GM18873 (cell line): ENCODE measurements around the gene LRFN3.
"Not testable (repeated sequence)": the region's sequence is repeated elsewhere in the genome, so short reads cannot be mapped to it uniquely, and the experiment has no call there.

Source experiments
- ATAC-seq: cut with Tn5 transposase; IDR thresholded peaks from one replicate; pipeline ENCODE4 v1.9.1; 2021; ENCODE audit warnings: mild to moderate bottlenecking, moderate library complexity, moderate number of reproducible peaks; ENCODE audit not compliant: unreplicated experiment, low FRiP score

The LRFN3 gene, protein sequence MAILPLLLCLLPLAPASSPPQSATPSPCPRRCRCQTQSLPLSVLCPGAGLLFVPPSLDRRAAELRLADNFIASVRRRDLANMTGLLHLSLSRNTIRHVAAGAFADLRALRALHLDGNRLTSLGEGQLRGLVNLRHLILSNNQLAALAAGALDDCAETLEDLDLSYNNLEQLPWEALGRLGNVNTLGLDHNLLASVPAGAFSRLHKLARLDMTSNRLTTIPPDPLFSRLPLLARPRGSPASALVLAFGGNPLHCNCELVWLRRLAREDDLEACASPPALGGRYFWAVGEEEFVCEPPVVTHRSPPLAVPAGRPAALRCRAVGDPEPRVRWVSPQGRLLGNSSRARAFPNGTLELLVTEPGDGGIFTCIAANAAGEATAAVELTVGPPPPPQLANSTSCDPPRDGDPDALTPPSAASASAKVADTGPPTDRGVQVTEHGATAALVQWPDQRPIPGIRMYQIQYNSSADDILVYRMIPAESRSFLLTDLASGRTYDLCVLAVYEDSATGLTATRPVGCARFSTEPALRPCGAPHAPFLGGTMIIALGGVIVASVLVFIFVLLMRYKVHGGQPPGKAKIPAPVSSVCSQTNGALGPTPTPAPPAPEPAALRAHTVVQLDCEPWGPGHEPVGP

DNA sequence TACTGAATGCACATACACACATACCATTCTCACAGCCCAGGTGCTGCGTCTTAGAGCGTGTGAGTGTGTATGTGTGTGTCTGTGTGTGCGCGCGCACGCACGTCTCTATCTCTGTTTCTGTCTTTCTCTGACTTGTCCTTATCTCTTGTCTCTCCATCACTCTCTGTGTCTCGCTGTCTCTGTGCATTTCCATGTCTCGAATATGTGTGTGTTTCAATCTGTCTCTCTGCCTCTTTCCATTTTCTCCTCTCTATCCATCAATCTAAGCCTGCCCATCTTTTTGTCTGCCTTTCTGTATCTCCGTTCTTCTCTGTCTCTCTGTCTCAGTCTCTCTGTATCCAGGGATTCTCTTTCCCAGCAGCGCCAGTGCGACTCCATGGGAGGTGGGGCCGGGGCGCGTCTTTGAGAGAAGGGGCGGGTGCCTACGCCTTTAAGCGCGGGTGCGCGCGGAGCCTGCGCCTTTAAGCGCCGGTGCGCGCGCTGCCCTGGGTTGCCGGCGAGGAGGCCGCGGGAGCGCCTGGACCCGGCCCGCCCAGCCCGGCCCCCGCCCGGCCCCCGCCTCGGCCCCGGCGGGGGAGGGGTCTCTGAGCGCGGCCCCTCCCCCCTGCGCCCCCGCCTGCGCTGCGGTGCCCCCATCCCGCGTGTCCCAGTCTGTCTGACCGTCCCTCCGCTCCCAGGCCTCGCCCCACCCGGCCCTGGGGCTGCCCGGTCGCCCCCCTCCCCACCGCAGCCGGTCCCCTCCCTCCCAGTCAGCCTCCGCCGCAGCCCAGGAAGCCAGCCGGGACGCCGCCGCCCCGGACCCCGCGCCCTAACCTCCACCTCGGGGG lies at the start of gene LRFN3:
Gene LRFN3 (plus strand): TSS at position 464 of the 827 bp plus-strand sequence. CDS start 3,052 bp downstream, outside the sequence.
- no peak for ATAC-seq

DNA sequence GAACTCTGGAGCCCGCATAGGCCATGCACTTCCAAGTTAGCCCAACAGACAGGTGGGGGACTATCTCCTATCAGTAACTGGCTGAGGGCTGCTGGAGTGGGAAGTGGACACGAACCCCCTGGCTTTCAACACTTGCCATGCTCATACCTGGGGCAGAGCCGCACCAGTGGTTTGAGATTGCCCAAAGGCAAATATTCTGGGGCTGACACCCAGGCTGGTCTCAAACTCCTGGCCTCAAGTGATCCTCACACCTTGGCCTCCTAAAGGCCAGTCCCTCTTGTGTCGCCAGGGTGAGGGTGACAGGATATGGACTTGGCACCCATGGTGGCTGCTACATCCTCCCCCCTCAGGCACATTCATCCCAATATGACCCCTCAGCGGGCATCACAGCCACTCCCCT lies 49.0 kb upstream of the LRFN3 start:
- no peak for ATAC-seq

GRCh38 chr19:35888398-35888797 lies 47.8 kb upstream of the LRFN3 start:
- ATAC-seq = no peak

DNA sequence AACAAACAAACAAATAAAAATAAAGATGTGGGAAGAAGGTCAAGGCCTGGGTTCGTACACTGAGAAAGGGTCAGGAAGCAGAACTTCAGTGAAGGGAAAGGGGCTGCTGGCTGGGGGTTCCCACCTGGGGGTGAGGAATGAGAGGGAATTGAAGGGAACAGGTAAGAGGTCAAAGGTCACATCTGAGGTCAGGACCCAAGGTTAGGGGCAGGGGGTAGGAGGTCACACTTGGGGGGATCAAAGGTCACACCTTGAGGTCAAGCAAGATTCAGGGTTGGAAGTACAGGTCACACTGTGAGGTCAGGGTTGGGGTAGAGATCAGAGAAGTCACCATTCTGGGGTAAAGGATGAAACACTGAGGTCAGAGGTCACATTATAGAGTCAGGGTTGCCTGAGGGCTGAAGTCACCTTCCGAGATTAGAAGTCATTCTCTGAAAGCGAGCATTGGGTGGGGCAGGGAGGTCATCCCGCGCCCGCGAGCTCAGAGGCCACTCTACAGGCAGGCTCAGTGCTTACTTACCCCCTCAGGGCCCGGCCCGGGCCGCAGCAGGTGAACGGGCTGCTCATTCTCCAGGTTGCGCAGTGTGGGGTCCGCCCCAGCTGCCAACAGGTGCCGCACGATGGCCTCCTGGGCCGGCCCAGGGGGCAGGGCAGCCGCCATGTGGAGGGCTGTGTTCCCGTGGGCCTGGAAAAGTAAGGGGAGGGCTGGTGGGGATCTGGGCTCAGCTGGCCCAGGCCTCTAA lies 46.6 kb upstream of the LRFN3 start:
- no peak for ATAC-seq

DNA sequence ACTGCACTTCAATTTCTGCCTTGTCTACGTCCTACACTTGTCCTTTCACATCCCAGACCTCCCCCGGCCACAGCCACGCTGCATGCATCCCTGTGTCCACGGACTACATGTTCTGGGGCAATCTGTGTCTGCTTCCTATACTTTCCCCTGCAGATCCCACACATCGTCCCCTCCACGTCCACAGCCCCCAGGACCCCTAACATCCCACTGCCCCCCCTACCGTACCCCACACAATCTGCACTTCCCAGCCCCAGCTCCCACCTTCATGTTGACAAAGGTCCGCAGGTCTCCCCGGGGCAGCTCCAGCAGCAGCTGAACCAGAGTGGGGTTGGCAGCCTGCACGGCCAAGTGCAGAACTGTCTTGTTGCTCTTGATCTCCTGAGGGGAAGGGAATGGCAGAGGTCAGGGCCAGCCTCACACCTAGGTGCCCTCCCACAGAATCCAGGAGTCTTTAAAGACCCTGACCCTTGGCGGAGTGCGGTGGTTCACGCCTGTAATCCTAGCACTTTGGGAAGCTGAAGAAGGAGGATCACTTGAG lies 46.0 kb upstream of the LRFN3 start:
- ATAC-seq = no peak

DNA sequence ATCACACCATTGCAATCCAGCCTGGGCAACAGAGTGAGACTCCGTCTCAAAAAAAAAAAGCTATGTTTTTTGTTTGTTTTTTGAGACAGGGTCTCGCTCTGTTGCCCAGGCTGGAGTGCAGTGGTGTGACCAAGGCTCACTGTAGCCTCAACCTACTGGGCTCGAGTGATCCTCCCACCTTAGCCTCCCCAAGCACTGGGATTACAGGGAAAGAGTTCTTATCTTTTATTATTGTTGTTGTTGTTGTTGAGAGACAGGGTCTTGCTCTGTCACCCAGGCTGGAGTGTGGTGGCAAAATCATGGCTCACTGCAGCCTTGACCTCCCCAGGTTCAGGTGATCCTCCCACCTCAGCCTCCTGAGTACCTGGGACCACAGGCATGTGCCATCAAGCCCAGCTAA lies 44.4 kb upstream of the LRFN3 start:
- ATAC-seq = not testable (repeated sequence)

GRCh38 chr19:35894342-35894741 lies 41.8 kb upstream of the LRFN3 start:
- ATAC-seq = no peak

- no peak for ATAC-seq
Measured at GRCh38 chr19:35895911-35896642, 40.1 kb upstream of the LRFN3 start.

DNA sequence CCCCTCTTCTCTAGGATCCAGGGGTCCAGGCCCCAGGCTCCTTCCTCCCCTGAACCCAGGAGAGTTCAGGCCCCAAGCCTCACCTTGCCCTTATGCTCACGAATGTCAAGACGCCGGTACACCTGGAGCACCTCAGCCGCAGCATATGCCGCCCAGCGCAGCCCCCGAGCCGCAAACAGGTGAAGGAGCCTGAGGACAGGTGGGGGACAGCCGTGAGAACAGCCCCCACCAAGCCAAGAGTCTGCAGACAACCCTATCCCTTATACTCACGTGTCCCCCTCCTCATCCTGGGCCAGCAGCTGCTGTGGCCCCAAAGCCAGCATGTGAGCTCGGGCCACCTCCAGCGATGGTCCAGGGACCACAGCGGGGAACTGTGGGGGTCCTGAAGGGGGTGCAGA lies 39.5 kb upstream of the LRFN3 start:
- no peak for ATAC-seq

- ATAC-seq = no peak
Measured at GRCh38 chr19:35897706-35898451, 38.3 kb upstream of the LRFN3 start.

DNA sequence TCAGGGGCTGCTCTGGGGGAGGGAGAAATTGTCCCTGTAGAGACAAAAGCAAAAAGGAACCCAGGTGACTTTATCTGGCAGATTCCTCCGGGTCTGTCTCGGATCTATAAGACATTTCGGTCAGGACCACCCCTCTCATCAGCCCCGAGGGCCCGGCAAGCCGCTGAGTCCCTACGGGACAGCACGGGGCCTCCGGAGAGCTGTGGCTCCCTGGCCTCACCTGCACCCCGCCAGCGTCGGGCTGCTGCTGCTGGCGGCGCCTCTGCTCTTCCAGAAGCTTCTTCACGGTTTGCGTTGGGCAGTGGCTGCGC lies 37.7 kb upstream of the LRFN3 start:
- no peak for ATAC-seq

DNA sequence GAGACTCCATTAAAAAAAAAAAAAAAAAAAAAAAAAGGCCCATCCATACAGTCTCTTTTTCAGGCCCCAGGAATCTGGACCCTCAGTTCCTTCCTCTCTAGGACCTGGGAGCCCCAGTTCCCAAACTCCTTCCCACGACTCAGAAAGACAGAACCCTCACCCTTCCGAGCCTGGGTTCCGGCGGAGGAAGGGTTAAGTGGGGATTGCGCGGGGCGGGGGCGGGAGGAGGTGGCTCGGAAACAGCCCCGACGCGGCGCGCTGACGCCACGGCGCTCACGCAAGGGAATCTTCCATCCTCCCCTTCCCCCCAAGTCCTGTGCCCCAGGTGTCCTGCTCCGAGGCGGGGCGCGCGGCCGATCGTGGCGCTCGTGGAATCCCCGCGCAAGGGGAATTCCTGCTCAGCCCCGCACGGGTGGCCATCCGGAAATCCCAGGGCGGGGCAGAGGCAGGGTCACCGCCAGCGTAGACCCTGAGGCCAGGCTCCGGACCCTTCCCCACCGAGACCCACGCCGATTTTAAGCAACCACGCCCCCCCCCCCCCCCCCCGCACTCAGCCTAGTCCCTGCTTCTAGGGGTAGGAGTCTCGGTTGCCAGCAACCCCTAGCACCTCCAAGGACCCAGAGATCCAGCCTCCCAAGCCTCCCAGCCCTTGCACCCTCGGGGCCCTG lies 36.5 kb upstream of the LRFN3 start:
- ATAC-seq = peak; percentile 28

GRCh38 chr19:35901055-35901644 lies 35.0 kb upstream of the LRFN3 start:
- no peak for ATAC-seq

GRCh38 chr19:35901854-35902661 lies 34.1 kb upstream of the LRFN3 start, which contains the start of gene HCST:
Gene HCST, plus strand, starts transcription at chr19:35902529. Its CDS starts 65 bp downstream, at chr19:35902594.
- no peak for ATAC-seq

DNA sequence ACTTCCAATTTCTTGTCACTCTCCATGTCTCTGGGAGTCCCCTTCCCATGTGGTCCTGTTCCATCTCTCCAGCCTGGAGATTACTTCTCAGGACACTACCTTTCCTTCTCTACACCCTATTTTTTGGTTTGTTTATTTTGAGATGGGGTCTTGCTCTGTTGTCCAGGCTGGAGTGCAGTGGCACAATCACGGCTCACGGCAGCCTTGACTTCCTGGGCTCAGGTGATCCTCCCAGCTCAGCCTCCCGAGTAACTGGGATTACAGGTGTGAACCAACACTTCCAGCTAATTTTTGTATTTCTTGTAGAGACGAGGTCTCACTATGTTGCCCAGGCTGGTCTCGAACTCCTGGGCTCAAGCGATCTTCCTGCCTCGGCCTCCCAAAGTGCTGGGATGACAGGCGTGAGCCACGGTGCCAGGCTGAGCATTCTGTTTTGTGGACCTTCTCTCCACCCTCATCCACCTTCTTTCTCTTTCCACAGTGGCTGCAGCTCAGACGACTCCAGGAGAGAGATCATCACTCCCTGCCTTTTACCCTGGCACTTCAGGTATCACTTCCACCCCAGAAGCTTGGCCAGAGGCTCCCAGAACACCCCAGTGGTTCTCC lies 33.2 kb upstream of the LRFN3 start:
- ATAC-seq = no peak

GRCh38 chr19:35903550-35904179 lies 32.5 kb upstream of the LRFN3 start:
- ATAC-seq = peak; percentile 37
